Activated naive CD4-positive, alpha-beta T cell (primary cell): ENCODE data around the gene CRIP1.

ENCODE experiments used
- DNase-seq, 4 experiments: peaks; one replicate each; lab custom pipeline; 2025; lab: John Stamatoyannopoulos, UW

CRIP1 gene

DNA sequence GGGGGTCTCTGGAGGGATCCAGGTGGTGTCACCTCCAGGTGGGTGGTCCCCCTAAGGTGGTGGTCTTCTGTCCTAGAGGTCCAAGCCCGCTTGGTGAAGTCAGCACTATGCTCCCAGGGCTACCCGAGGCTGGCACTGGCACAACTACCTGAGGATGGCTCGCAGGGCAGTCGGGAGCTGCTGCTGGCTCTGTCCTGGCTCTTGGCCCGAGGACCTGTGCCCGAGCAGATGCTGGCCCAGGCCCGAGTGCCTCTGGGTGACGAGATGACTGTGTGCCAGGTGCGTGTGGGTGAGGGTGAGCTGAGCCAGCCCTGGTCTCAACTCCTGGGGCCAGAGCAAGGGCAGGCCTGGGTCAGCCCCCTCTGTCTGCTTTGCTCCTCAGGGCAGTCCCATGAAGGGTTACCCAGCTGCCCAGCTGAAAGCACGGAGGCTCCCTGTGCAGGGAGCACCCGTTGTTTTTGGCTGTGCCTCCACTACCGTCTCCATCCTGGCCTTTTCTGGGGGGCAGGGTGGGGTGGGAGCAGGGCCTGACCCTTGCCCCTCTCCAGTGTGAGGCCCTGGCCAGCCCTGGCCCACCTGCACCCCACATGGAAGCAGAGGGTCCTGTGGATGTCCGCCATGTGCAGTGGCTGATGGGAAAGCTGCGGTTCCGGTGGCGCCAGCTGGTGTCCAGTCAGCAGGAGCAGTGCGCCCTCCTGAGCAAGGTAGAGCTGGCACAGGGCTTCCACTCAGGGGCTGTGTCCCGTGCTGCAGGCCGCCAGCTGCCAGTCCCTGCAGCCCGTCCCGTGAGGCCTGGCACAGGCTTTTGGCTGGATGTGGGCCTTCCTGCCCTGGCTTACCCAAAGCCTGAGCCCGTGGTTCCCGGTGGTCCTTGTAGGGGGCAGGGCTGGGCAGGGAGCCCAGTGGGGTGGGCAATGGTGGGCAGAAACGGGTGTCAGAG is 5.6 kb downstream of the CRIP1 start:
- DNase-seq = no peak

DNA sequence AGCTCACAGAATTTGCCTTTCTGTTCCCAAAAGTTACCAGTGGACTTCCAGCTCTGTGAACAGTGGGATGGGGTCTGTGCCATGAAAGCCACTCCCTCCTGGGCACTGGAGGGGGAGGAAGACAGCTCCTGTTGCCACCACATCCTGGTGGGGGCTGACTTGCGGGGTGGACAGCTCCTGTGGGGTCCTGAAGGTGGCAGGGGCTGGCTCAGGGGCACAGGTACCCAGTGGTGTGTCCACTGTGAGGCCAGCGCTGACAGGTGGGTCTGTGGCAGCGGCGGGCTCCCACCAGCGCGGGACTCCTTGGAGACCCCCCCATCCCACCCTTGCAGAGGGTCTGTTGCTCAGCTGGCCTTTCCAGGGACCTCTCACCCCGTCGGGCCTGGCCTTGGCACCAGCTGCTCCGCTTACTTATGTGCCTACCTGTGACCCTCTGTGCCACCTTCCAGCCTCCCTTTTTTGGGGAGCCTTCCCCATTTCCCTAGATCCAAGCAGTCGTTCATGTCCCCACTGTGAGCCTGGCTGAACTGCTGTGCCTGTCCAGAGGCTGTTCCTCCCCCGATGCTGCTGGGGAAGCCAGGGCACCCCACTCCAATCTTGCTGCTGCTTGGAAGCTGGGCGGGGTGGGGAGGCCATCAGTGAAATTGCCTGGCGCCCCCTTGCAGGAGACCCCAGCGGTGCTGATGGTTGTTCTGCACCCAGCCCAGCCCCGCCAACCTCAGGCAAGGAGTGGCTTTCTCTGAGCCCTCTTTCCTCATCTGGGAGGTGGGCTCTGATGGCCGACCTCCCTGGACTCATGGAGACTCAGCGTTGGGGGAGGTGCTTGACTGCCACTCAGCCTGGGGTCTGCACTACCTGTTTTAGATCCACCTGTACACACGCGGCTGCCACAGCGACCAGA is 6.5 kb downstream of the CRIP1 start:
- no peak for DNase-seq

DNA sequence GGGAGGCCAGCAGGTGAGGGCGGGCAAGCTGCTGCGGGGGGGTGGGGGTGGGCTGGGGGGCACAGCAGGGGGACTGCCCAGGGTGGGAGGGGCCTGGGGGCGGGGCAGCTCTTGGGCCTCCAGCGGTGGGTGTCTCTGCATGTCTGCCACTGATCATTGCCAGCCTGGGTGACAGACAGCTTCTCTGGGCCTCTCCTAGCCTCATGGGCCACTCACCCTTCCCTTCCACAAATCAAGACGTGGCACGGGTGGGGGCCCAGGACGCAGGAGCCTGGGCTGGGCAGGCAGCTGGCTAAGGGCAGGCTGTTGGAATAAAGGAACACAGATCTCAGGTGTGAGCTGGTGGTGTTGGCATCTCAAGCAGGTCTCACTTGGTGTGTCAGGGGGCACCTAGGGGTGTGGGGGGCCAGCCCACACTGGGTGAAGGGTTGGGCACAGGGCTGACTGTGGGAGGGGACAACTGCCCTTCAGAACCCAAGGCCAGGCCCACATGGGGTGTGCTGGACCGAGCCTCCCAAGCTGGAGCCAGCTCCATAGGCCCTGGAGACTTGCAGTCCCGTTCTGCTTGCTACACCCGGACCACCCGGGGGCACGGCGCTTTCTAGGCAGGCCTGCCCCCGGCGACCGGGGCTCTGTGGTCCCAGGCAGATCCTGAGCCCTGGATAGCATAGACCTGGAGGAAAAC is 7.4 kb downstream of the CRIP1 start:
- DNase-seq = no peak

DNA sequence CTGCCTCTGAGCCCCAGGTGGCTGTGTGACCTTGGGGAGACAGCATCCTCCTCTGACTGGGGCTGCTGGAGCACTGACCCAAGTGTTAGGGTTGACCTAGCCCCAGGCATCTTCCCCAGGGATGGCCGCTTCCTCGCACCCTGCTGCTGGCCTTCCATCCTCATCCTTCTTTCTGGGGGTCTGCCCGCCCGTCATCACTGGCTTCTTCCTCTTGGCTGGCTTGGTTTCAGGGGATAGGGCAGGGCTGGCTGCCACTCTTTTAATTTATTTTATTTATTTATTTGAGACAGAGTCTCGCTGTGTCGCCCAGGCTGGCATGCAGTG is 7.9 kb downstream of the CRIP1 start:
- no peak for DNase-seq

DNA sequence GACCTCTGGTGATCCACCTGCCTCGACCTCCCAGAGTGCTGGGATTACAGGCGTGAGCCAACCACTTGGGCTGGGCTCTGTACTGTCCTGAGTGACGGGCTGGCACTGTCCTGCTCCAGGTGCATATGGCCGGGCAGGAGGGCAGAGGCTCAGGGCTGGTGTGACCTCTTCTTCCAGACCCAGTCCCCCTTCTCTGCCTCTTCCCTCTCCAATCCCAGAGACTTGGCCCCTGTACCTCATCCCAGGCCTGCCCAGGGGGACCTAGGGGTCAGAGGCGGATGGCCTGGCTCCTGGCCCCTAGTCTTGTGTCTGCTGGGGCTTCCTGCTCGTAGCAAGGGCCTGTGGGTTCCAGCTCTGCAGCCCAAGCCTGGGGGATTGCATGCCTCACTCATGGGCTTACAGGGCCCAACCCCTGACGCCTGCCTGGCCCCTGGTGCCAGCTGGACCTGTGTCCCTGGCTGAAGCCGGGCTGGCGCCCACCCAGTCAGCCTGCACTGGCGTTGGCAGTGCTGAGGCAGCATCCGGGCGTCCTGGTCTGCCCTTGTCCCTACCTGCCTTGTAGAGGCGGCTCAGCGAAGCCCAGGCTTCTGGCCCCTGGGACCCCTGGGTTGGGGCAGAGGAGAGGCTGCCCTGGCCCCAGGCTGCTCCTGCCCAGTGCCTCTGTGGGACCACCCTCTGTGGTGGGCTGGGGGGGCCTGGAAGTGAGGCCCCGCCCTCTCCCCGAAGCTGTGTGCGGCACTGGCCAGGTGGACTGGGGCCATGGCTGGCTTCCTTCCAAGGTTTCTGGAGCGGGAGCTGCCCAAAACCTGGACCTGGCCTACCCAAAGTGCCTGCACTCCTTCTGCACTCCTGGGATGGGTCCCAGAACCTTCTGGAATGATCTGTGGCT is 8.7 kb downstream of the CRIP1 start:
- DNase-seq = no peak

DNA sequence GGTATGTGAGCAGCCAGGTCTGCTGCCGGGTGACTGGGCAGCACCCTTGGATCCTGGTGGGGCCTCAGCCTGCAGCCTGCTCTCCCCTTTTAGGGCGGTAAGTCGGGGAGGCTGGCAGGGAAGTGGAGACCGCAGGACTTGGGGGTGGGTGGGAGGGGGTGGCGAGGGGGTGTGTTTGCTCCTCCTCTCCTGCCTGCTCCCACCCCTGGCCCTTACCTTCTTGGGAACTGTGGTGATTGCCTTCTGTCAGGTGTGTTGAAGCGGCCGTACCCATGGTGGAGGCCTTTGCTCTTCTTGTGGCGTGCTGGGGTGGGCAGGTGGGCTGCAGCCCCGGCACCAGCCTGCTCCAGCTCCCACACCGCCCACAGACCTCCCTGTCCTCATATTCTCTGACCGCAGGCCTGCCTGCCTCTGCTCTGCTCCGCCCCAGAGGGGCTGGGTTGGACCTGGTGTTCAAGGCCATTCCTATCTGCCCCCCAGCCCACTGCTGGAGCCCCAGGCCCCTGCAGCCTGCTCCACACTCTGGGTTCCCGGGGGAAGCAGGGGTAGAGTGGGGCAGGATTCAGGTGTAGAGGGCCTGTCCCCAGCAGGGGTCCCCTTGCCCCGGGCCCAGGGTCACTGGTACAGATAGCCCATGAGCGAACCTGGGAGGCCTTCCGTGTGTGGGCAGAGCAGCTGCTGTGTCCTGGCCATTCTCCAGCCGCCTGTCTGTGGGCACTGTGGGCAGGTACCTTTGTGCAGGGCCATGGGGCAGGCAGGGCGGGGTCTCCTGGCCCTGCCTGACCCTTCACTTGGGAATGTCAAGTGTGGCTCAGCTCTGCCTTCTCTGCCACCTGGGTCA is 9.5 kb downstream of the CRIP1 start:
- no peak for DNase-seq

DNA sequence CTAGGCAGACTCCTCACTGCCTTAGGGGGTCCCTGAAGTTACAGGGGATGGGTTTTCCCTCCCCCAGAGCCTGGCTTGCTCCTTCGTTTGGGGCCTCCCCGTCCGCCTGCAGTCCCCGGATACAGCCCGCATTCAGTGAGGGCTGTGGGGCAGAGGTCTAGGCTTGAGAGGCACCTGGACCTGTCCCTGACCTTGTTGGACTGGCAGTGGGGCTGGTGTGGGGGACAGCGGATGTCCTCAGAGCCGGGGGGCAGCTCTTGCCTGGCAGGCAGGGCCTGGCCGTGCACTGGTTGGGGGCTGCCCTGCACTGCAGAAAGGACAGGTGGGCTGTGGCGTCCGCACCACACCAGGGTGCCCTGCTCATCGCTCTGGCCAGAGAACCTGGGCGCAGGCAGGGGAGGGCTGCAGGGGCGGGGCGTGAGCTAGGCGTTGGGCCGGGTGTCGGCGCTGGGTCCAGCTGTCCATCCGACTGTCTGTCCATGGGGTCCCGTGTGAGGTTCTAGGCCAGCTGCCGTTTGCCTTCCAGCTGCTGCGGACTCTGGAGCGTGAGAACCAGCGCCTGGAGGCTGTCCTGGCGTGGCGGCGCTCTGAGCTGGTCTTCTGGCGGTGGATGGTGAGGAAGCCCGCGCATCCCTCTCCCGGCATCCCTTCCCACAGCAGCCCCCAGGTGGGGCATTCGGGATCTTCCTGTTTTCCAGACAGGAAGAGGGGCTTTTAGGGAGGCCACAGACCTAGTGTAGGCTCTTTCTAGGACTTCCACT is 10.3 kb downstream of the CRIP1 start:
- DNase-seq = no peak

DNA sequence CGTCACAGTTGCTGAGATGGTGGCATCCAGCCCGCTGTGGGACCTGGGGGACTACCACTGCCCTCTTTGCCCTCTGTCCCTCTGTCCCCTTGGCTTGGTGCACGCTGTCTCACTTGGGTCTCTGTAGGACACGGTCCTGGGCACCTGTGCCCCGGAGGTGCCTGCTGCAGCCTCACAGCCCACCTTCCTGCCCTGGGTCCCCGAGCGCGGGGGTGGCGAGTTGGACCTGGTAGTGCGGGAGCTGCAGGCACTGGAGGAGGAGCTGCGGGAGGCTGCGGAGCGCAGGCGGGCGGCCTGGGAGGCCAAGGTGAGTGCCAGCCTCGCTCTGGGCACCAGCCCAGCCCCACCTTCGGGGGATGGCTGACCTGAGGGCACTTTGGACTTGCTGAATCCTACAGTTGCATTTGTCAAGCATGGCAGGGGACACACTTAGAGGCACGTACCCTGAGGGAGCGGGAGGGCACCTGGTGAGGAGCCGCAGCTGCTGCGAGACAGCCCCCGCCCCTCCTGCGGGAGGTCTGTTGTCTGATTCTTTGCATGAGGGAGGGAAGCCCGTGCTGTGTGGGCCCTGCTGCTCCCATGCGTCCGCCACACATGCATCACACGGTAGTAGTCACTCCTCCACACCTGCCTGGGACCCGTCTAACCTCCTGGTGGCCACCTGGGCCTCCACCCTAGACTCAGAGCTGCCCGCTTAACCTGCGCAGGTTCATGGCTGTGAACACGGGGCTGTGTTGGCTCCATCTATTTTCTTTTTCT is 11.2 kb downstream of the CRIP1 start:
- DNase-seq = no peak

DNA sequence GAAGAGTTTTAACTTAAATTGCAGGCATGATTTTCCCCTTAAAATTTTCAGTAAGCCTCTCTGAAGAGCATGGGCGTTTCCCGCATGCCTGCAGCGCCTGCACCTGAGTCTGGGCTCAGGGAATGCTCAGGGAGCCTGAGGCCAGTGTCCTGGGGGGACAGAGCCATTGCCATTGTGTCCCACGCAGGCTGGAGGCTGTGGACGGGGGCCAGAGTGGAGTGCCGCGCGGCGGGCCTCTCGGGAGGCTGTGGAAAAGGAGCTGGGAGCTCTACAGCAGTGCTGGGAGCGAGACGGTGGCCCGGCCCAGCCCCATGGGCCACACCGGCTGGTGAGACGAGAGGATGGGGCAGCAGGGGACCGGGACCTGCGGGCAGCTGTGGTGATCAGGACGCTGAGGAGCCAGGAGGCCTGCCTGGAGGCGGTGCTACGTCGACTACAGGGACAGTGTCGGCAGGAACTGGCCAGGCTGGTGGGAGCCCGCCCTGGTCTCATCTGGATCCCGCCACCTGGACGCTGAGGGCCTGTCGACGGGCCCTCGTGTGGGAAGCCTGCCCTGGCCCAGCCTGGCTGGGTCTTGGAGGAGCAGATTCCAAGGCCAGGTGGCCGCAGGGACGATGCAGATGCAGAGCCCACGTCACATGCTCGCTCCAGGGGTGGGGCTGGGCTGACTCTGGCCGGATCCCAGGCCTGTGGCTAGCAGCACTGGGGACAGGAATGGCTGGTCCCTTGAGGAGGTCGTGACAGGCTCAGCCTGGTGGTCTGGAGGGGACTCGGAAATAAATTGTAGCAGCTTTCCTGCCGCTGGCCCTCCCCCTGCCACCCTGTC is 12.0 kb downstream of the CRIP1 start:
- no peak for DNase-seq

DNA sequence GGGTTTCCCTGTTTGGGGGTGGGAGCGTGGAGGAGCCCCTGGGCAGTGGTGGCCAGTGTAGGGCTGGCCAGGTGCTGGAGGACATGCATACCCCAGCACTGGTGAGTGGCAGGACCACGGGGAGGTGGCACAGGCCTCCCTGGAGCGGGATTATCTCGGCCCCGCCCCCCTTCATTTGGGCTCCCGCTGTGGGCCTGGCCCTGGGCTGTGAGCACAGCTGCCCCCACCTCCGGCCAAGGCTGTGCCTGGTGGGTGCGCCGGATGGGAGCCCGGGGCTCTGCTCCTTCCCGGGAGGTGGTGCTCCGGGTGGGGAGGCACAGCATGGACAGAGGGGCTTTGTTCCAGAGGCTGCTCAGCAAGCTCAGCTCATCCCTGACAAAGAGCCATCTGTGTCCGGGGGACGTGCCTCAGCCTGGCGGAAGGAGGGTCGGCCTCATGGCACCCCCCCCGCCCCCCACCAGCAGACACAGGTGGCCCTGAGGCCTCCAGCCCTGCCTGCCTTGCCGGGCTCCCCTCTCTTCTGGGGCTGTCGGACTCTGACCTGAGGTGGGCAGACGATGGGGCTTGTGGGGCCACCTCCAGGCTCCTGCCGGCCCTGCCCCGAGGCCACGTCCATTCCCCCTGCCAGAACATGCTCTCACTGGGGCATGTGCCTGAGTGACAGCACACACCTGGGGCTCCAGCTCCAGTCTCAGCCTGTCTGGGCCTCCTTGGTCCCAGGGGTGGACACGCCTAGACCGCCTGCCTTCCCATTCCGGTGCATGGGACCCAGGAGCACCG is 12.8 kb downstream of the CRIP1 start:
- no peak for DNase-seq

DNA sequence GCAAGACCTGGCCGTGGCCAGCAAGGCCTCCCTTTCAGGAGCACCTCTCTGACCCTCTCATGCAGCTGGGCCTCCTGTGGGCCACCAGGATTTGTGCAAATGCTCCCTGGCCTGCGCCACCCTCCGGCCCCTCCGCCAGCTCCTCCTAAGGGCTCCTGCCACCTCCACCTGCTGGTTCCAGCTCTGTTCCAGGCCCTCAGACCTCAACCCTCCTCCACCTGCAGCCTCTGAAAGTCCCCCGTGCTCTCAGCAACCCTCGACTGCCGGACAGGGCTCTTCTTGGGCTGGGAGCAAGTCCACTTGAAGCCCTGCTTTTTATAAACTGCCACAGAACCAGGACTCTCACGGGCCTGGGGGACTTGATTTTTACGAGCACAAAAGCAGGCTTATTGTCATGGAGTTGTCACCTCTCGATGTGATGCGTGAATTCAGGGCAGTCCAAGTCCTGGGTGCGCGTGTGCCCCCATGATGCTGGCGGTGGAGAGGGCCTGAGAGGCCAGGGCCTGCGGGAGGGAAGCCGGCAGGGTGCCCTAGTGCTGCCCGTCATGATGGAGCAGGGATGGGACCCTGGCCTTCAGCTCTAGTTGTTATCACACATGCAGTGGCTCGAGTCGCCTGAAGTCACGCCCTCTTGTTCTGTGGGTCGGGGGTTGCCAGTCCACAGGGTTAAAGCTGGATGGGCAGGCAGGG is 13.5 kb downstream of the CRIP1 start:
- DNase-seq = no peak

DNA sequence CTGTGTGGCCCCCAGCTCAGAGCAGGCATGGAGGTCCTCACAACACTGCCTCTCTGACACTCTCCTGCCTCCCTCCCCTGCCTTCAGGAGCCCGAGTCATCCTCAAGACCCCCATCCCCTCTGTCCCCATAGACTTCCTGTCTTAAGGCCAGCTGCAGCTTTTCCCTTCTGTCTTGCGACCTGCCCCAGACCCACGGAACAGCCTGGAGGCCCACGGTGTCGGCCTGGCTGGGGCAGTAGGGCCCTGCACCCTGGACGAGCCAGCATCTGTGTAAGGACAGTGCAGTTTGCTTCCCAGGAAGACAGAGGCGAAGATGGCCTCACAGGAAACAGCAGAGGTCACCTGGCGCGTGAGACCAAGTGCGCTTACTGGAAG is 14.0 kb downstream of the CRIP1 start:
- DNase-seq = no peak

DNA sequence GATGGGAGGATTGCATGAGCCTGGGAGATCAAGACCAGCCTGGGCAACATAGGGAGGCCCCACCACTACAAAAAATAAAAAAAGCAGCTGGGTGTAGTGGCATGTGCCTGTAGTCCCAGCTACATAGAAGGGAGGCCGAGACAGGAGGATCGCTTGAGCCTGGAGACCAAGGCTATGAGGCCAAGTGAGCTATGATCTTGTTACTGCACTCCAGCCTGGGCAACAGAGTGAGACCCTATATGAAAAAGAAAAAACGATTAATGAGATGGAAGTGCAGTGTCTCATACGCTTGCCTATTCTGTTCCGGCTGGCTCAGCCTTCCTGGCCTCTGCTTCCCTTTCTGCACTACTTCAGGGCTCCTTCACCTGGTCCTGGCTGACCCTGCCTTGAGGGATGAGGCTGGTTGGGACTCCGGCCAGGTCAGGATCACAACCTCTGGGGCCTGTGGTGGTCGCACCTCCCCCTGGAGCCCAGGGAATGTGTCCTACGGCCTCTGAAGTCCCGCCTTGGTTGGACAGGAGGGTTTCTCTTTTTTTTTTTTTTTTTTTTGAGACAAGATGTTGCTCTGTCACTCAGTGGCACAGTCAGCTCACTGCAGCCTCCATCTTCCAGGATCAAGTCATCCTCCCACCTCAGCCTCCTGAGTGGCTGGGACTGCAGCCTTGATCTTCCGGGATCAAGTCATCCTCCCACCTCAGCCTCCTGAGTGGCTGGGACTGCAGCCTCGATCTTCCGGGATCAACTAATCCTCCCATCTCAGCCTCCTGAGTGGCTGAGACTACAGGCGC is 15.0 kb downstream of the CRIP1 start:
- no peak for DNase-seq

DNA sequence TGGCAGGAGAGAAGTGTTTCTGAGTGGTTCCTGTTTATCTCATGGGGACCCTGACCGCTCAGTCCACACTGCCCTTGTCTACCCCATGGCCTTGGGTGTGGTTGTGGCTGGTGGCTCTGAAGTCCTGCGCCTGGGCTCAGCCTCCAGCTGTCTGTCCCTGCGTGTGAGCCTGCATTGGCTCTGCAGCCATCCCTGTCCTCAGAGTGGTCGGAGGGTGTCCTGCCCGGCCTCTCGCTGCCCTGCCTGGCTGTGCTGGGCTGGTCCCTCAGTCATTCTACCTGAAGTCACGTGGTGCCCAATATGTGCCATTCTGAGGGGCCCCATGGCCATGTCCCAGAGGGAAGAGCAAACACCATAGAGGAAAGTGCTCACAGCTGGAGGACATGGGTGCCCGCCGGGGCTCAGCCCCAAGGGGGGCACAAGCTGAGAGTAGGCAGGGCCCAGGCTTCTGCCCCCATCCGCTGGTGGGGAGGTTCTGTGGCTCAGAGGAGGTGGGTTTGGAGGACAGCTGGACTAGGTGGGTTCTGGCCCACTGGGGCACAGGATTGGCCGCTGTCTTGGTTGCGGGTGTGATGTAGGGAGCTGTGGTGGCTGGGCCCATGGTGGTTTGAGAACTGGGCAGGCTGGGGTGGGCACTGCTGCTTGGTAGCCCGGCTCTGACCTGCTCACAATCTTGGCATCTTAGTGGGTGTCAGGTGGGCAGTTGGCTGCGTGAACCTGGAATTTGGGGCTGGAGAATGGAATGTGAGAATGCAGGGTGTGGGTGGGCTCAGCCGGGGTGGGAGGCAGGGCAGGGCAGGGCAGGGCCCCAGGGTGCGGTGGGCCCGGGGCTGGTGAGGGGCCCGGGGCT is 16.0 kb downstream of the CRIP1 start:
- no peak for DNase-seq

DNA sequence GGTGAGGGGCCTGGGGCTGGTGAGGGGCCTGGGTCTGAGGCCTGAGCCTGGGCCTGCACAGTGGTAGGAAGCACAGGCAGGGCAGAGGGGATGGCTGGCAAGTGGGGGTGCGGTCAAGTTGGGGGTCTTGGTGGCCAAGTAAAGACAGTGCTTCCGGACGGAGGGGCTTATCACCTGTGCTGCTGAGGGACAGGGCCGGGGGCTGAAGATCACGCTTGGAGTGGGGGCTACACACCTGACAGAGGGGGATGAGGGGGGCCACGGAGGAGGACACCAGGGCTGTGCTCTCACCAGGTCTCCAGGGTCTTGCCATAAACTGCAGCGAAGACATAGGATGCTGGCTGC is 16.6 kb downstream of the CRIP1 start:
- no peak for DNase-seq
